EH (cell line): ENCODE data around the gene SLC7A6.

Experiments
- DNase-seq: peaks from one replicate; pipeline ENCODE4 v3.0.0-alpha.2; 2015; ENCODE audit warnings: low read depth

SLC7A6 gene

GRCh38 chr16:68346892-68347480 lies 82.7 kb downstream of the SLC7A6 start:
- no peak for DNase-seq

- DNase-seq = no peak
Measured at GRCh38 chr16:68347605-68348004, 83.3 kb downstream of the SLC7A6 start.

DNA sequence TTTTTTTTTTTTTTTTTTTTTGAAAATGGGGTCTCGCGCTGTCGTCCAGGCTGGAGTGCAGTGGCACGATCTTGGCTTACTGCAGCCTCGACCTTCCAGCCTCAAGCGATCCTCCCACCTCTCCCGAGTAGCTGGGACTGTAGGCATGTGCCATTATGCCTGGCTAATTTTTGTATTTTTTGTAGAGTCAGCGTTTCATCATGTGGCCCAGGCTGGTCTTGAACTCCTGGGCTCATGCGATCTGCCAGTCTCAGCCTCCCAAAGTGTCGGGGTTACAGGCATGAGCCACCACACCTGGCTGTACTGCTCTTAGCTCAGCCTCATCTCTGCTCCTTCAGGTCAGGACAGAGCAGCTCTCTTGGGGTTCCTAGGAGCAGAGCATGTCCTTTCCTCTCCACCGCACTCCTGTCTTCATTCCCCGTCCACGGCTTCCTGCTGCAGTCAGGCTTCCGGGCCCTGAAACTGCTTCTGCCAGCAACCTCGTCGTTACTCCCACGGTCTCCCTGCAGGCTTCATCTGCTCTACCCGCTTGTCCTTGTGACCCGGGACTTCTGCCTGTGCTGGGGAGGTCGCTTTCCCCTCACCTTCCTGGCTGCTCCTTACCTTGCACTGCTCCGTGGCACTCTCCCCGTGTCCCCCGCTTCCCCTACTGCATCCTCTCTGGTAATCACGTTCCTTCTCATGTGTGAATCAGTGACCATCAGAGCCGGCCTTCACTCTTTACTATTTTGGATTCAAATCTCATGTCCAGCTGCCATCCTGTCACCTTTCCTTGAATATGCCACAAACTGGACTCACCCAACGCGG lies 84.5 kb downstream of the SLC7A6 start:
- no peak for DNase-seq

GRCh38 chr16:68349838-68350410 lies 85.6 kb downstream of the SLC7A6 start:
- no peak for DNase-seq

GRCh38 chr16:68350813-68351350 lies 86.6 kb downstream of the SLC7A6 start:
- DNase-seq = no peak
